ENCODE measurements around the gene NEGR1.

Gene NEGR1

GRCh38 chr1:72060466-72061245, 221.7 kb downstream of the NEGR1 start:
- Histone ChIP-seq H3K36me3 (replicated peaks; ENCODE audit: low read depth, low read length) (no peaks in the 10 kb centered on the region), H2AFZ (ENCODE audit: low read depth, low read length) (no peak overlapping the region), H3K27ac (ENCODE audit: low read length) (no peak overlapping the region), H4K20me1 (ENCODE audit: insufficient read depth, low read length) (no peaks in the 10 kb centered on the region), H3K9ac (ENCODE audit: low read length) (no peak overlapping the region), H3K79me2 (ENCODE audit: low read length) (no peaks in the 10 kb centered on the region), H3K27me3 (ENCODE audit: low read depth, low read length) (no peaks in the 10 kb centered on the region), H3K4me3 (ENCODE audit: low read length) (no peak overlapping the region), H3K4me2 (ENCODE audit: low read length) (no peak overlapping the region), H3K4me1 (ENCODE audit: low read length) (no peaks in the 10 kb centered on the region), H3K9me3 (ENCODE audit: insufficient read depth, low read length) (no peaks in the 10 kb centered on the region)
- no peak for TF ChIP-seq CTCF (IDR thresholded peaks at IDR 0.05; ENCODE audit: low read depth, low read length)
- no peak for TF ChIP-seq EZH2phosphoT487 (IDR thresholded peaks at IDR 0.05; ENCODE audit: low read depth)

- H3K9ac ChIP-seq (ENCODE audit: low read length), result no peak overlapping the region
- no peak overlapping the region for H2AFZ ChIP-seq (ENCODE audit: low read depth, low read length)
- no peak overlapping the region for H3K4me2 ChIP-seq (ENCODE audit: low read length)
- no peaks in the 10 kb centered on the region for H4K20me1 ChIP-seq (ENCODE audit: insufficient read depth, low read length)
- no peaks in the 10 kb centered on the region for H3K4me1 ChIP-seq (ENCODE audit: low read length)
- H3K79me2 ChIP-seq (ENCODE audit: low read length), result no peaks in the 10 kb centered on the region
- no peaks in the 10 kb centered on the region for H3K9me3 ChIP-seq (ENCODE audit: insufficient read depth, low read length)
- H3K27me3 ChIP-seq (ENCODE audit: low read depth, low read length), result no peaks in the 10 kb centered on the region
- no peak for TF ChIP-seq EZH2phosphoT487 (IDR thresholded peaks at IDR 0.05; ENCODE audit: low read depth)
- TF ChIP-seq CTCF (IDR thresholded peaks at IDR 0.05; ENCODE audit: low read depth, low read length), result no peak
- no peaks in the 10 kb centered on the region for H3K36me3 ChIP-seq (replicated peaks; ENCODE audit: low read depth, low read length)
- H3K27ac ChIP-seq (ENCODE audit: low read length), result no peak overlapping the region
- H3K4me3 ChIP-seq (ENCODE audit: low read length), result no peak overlapping the region
These were observed 225.8 kb downstream of the NEGR1 start for GRCh38 chr1:72056516-72056915.

GRCh38 chr1:72051538-72051937, 230.8 kb downstream of the NEGR1 start:
- Histone ChIP-seq H3K9ac (ENCODE audit: low read length) (no peak overlapping the region), H3K79me2 (ENCODE audit: low read length) (no peaks in the 10 kb centered on the region), H3K4me2 (ENCODE audit: low read length) (no peak overlapping the region), H3K9me3 (ENCODE audit: insufficient read depth, low read length) (no peaks in the 10 kb centered on the region), H3K27me3 (ENCODE audit: low read depth, low read length) (no peaks in the 10 kb centered on the region), H3K4me1 (ENCODE audit: low read length) (no peaks in the 10 kb centered on the region), H2AFZ (ENCODE audit: low read depth, low read length) (no peak overlapping the region), H3K4me3 (ENCODE audit: low read length) (no peak overlapping the region), H3K27ac (ENCODE audit: low read length) (no peak overlapping the region), H3K36me3 (replicated peaks; ENCODE audit: low read depth, low read length) (no peaks in the 10 kb centered on the region), H4K20me1 (ENCODE audit: insufficient read depth, low read length) (no peaks in the 10 kb centered on the region)
- TF ChIP-seq EZH2phosphoT487 (IDR thresholded peaks at IDR 0.05; ENCODE audit: low read depth) (no peak), CTCF (IDR thresholded peaks at IDR 0.05; ENCODE audit: low read depth, low read length) (no peak)

- TF ChIP-seq CTCF (IDR thresholded peaks at IDR 0.05; ENCODE audit: low read depth, low read length) (no peak), EZH2phosphoT487 (IDR thresholded peaks at IDR 0.05; ENCODE audit: low read depth) (no peak)
- Histone ChIP-seq H3K27me3 (ENCODE audit: low read depth, low read length) (no peaks in the 10 kb centered on the region), H3K9me3 (ENCODE audit: insufficient read depth, low read length) (no peaks in the 10 kb centered on the region), H2AFZ (ENCODE audit: low read depth, low read length) (no peak overlapping the region), H3K4me2 (ENCODE audit: low read length) (no peak overlapping the region), H3K27ac (ENCODE audit: low read length) (no peak overlapping the region), H3K36me3 (replicated peaks; ENCODE audit: low read depth, low read length) (no peaks in the 10 kb centered on the region), H3K4me1 (ENCODE audit: low read length) (no peaks in the 10 kb centered on the region), H4K20me1 (ENCODE audit: insufficient read depth, low read length) (no peaks in the 10 kb centered on the region), H3K9ac (ENCODE audit: low read length) (no peak overlapping the region), H3K4me3 (ENCODE audit: low read length) (no peak overlapping the region), H3K79me2 (ENCODE audit: low read length) (no peaks in the 10 kb centered on the region)
These were observed 231.8 kb downstream of the NEGR1 start for GRCh38 chr1:72050551-72050950.
